ENCODE results near the gene HAND1.

- TF ChIP-seq, protein P1, sequence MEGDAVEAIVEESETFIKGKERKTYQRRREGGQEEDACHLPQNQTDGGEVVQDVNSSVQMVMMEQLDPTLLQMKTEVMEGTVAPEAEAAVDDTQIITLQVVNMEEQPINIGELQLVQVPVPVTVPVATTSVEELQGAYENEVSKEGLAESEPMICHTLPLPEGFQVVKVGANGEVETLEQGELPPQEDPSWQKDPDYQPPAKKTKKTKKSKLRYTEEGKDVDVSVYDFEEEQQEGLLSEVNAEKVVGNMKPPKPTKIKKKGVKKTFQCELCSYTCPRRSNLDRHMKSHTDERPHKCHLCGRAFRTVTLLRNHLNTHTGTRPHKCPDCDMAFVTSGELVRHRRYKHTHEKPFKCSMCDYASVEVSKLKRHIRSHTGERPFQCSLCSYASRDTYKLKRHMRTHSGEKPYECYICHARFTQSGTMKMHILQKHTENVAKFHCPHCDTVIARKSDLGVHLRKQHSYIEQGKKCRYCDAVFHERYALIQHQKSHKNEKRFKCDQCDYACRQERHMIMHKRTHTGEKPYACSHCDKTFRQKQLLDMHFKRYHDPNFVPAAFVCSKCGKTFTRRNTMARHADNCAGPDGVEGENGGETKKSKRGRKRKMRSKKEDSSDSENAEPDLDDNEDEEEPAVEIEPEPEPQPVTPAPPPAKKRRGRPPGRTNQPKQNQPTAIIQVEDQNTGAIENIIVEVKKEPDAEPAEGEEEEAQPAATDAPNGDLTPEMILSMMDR (IDR thresholded peaks at IDR 0.05): no peak
- no peak for TF ChIP-seq POLR2A (IDR thresholded peaks at IDR 0.05)
Observed at GRCh38 chr5:154523709-154524108, 45.7 kb upstream of the HAND1 start.

Measured in testis (tissue), 2 donors.